ENCODE results near the gene PCSK7.
"Not testable (repeated sequence)": the region's sequence is repeated elsewhere in the genome, so short reads cannot be mapped to it uniquely, and the experiment has no call there.

The PCSK7 gene

DNA sequence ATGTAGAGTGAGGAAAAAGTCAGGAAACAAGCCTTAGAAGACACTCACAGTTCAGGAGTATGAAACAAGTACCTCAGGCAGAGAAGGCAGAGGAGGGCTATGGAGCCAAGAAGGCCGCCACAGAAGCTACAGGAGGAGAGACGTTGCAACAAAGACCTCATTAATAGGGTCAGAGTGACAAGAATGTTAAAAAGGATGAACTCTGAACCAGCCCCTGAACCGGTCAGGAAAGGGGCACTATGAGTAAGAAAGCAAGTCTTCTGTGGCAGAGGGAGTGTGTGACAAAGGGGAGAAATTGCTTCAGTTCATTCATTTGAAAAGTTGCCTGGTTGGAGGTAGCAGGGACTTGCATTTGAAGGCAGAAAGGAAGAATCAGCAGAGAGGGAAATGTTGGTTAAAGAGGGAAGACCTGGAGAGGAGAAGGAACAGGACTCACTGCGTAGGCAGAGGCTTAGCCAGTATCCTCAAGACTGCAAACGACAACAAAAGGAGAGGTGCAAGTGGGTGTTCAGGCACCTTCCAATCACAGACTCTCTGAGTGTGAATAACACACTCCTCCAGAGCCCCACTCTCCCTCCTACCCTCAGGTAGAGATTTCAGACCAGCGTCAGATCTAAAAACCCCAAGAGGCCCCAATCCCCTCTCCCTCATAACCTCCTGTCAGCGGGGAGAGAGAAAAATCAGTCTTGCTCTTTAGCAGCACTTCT lies 17.3 kb downstream of the PCSK7 start:
- peak; percentile 25 for DNase-seq

- no peak for DNase-seq
These were observed 19.0 kb downstream of the PCSK7 start for GRCh38 chr11:117212697-117213355.

DNA sequence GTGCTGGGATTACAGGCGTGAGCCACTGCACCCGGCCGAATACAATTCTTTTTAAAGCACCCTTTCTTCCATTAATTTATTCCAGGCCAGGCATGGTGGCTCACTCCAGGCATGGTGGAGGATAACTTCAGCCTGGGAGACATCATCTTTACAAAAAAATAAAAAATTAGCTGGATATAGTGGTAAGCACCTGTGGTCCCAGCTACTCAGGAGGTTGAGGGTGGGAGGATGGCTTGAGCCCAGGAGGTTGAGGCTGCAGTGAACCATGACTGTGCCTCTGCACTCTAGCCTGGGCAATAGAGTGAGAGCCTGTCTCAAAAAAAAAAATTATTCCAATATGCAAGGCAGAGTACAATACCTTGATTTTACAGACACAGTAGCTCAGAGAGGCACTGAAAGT lies 21.3 kb downstream of the PCSK7 start:
- DNase-seq: no peak

- DNase-seq: not testable (repeated sequence)
These were observed 22.3 kb downstream of the PCSK7 start for GRCh38 chr11:117209351-117210125.

GRCh38 chr11:117208710-117209109 lies 23.2 kb downstream of the PCSK7 start:
- DNase-seq: not testable (repeated sequence)

GRCh38 chr11:117207481-117207880 lies 24.4 kb downstream of the PCSK7 start:
- not testable (repeated sequence) for DNase-seq

- not testable (repeated sequence) for DNase-seq
These were observed 25.0 kb downstream of the PCSK7 start for GRCh38 chr11:117206859-117207258.

- DNase-seq: not testable (repeated sequence)
These were observed 25.8 kb downstream of the PCSK7 start for GRCh38 chr11:117206111-117206510.

DNA sequence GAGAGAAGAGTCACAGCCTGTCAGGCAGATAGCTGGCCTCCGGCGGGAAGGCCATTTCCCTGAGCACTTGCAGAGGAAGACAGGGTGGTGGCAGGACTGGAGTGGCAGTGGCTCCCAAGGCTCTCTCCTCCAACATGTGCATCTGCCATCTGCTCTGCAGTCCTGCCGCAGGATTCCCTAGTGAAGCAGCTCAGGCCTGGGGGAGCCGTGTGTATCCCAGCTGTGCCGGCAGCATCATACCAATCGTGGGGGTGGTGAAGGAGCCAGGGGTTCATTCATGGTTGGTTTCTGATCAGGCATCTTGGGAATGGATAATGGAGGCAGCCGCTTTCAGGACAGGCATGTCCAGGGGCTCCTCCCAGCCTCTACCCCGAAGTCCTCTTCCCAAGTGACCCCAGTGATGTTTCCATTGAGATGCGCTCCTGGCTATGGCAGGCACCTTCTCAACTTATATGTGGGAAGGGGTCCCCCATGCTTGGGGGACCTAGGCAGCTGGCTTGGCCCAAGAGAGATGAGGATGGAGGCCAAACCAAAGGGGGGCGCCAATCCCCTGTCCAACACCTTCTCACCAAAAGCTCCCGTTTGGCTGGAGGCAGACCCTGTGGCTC lies 26.6 kb downstream of the PCSK7 start:
- DNase-seq: no peak

DNA sequence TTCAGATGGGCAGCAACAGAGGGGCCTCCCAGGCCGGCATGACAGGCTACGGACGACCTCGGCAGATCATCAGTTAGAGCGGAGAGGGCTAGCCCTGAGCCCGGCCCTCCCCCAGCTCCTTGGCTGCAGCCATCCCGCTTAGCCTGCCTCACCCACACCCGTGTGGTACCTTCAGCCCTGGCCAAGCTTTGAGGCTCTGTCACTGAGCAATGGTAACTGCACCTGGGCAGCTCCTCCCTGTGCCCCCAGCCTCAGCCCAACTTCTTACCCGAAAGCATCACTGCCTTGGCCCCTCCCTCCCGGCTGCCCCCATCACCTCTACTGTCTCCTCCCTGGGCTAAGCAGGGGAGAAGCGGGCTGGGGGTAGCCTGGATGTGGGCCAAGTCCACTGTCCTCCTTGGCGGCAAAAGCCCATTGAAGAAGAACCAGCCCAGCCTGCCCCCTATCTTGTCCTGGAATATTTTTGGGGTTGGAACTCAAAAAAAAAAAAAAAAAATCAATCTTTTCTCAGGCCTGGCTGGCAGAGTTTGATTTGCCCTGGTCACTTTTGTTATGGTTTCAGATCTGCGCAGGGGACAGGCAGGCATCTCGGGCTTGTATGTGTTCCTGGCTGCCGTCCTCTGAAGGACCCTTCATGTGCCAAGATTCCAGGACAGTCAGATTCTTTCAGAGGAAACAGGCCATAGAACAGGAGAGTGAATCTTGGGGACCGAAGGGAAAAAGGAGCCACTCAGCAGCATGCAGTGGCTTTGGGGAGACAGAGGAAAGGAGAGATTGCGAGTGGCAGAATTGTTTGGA lies 27.4 kb downstream of the PCSK7 start:
- DNase-seq: no peak

- DNase-seq: no peak
These were observed 28.8 kb downstream of the PCSK7 start for GRCh38 chr11:117203069-117203407.

DNA sequence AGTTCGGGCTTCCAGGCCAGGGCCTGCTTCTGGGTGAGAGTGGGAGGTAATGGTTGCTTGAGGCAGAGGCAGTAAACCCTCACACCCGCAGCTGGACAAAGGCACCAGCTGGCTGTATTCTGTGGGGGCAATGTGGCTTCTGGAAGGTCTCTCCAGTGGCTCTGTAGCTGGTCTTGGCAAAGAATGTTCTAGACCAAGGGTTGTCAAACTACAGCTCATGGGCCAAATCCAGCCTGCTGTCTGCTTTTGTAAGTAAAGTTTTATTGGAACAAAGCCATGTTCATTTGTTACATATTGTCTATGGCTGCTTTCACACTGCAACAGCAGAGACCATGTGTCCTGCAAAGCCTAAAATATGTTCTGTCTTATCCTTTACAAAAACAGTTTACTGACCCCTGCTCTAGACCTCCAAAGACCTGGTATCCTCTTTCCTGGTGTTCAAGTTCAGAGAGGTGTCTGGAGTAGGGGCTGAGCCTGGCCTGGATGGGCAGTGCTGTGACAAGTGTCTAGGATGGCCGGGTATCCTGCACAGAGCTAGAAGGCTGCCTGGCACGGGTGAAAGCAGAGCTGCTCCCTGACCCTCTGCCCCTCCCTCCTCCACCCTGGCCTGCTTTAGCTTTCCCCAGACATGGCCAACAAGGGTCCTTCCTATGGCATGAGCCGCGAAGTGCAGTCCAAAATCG lies 29.3 kb downstream of the PCSK7 start:
- DNase-seq: no peak

- no peak for DNase-seq
These were observed 30.1 kb downstream of the PCSK7 start for GRCh38 chr11:117201658-117202305.

DNA sequence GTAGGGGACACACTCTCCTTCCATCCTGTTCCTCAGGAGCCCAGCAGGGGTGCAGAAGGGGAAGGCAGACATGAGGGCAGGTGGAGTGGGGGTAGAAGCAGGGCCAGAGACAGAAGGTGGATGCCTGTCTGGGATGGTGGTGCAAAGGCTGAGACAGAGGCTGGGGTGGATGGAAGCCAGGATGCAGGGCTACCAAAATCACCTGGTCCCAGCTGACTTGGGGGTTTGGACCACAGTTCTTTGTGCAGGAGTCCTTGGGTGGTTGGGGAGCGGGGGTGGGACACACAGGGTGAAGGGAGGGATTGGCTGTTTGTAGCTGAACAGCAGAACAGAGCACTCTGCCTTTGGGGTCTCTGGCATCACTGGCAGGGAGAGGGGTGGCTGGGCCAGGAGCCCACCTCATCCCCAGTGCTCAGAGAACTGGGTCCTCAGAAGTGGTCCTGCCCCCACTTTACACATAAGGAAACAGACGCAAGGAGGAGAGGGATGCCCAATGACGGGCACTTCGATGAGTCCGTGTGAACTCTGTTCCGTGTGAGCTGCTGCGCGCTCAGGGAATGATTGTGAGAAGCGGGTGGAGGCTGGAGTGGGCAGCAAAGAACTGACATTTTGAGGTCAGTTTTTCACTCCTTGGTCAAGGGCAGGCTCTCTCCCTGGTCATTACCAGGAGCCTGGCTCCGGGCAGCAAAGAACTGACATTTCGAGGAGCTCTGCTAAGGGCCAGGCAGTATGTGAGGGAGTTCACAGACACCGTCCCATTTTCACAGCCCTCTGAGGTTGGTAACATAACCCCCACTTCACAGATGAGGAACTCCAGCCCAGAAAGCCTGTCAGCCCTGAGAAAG lies 30.8 kb downstream of the PCSK7 start:
- no peak for DNase-seq

- no peak for DNase-seq
These were observed 31.7 kb downstream of the PCSK7 start for GRCh38 chr11:117199916-117200812.

DNA sequence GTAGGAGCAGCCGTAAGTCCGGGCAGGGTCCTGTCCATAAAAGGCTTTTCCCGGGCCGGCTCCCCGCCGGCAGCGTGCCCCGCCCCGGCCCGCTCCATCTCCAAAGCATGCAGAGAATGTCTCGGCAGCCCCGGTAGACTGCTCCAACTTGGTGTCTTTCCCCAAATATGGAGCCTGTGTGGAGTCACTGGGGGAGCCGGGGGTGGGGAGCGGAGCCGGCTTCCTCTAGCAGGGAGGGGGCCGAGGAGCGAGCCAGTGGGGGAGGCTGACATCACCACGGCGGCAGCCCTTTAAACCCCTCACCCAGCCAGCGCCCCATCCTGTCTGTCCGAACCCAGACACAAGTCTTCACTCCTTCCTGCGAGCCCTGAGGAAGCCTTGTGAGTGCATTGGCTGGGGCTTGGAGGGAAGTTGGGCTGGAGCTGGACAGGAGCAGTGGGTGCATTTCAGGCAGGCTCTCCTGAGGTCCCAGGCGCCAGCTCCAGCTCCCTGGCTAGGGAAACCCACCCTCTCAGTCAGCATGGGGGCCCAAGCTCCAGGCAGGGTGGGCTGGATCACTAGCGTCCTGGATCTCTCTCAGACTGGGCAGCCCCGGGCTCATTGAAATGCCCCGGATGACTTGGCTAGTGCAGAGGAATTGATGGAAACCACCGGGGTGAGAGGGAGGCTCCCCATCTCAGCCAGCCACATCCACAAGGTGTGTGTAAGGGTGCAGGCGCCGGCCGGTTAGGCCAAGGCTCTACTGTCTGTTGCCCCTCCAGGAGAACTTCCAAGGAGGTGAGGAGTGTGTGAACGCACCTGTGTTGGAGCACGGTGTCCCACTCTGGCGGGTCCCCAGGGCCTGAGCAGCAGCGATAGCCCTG lies 32.6 kb downstream of the PCSK7 start, which contains the start of gene TAGLN:
TSS of gene TAGLN (plus strand) at position 318 of the 863 bp plus-strand sequence. CDS start 3,644 bp downstream, outside the sequence.
- DNase-seq: peak; percentile 85

- DNase-seq: no peak
These were observed 33.3 kb downstream of the PCSK7 start for GRCh38 chr11:117198613-117199012.
